Measurements from ENCODE around the gene ORC3.
A peak's percentile ranks its signal among the peaks of the same experiment; 100 is the strongest.

ORC3 gene

DNA sequence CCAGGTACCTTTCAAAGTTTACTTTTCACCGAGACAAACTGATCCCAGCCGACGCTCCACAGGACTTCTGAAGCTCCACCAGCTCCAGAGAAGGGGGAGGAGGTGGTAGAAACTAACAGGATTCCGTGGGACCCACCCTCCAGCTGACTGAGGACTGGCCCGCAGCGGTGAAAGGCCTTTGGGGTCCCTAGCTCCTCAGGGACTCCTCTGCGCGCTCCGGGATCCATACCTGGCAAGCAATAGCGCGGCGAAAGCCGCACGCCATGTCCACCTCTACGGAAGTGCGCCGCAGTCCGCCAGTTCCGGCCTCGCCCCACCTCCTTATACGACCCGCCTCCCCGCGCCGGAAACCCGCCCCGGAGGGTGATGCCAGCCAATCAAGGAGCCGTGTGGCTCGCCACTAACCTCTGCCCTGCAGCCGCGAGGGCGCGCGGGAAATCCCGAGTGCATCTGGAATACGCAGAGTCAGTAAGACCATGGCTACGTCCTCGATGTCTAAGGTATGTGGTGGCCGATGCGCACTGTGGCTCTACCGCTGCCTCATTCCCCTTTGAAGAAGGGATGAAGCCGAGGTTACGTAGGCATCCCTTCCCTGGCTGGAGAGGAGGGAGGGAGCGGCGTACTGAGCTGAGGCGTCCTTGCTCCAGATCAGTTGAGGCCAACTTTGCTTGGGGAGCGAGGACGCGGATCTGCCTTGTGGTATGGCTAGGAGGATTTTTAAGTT, at the start of gene ORC3, which contains the start of gene RARS2:
Gene ORC3, plus strand, starts transcription at position 443 of the 724 bp plus-strand sequence. Its CDS starts 34 bp downstream, at position 477.
Gene RARS2, minus strand, starts transcription at position 295 of the 724 bp plus-strand sequence. Its CDS starts 30 bp downstream, at position 265.
- POLR2A ChIA-PET (ENCODE audit: low non-redundant PET): no interaction called here
- H3K27ac ChIP-seq: peak within 1 kb of the TSS; percentile 67
- TF ChIP-seq, protein P1, sequence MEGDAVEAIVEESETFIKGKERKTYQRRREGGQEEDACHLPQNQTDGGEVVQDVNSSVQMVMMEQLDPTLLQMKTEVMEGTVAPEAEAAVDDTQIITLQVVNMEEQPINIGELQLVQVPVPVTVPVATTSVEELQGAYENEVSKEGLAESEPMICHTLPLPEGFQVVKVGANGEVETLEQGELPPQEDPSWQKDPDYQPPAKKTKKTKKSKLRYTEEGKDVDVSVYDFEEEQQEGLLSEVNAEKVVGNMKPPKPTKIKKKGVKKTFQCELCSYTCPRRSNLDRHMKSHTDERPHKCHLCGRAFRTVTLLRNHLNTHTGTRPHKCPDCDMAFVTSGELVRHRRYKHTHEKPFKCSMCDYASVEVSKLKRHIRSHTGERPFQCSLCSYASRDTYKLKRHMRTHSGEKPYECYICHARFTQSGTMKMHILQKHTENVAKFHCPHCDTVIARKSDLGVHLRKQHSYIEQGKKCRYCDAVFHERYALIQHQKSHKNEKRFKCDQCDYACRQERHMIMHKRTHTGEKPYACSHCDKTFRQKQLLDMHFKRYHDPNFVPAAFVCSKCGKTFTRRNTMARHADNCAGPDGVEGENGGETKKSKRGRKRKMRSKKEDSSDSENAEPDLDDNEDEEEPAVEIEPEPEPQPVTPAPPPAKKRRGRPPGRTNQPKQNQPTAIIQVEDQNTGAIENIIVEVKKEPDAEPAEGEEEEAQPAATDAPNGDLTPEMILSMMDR (conservative IDR thresholded peaks at IDR 0.05; ENCODE audit: low read depth): no peak
- CTCF ChIA-PET: interaction anchor here (0.6 kb wide), 1 partner anchor 729 kb away, joined by 3 read pairs; no protein-coding TSS in a partner anchor
- peak; percentile 98 for DNase-seq (ENCODE audit: low spot score)

DNA sequence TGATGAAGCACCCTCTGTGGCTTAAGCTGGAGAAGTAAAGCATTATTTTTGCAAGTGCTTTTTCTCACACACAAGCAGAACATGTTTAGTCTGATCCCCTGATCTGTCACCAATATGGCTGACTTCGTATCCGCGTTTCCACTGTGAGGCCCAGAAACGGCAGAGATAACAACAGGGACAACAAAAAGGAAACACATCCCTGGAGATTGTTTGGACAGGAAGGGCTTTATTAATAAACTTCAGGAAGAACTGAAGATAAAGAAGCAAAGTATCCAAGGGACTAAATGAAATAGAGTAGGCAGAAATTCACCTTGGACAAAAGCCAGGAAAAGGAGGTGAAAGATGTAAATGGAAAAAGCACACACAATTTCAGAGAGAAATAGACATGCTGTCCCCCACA, 49.4 kb upstream of the ORC3 start:
- TF ChIP-seq, protein P1 (conservative IDR thresholded peaks at IDR 0.05; ENCODE audit: low read depth): no peak
- POLR2A ChIA-PET (ENCODE audit: low non-redundant PET): no interaction called here
- no peak overlapping the region for H3K27ac ChIP-seq
- CTCF ChIA-PET: no interaction called here
- no peak for DNase-seq (ENCODE audit: low spot score)

DNA sequence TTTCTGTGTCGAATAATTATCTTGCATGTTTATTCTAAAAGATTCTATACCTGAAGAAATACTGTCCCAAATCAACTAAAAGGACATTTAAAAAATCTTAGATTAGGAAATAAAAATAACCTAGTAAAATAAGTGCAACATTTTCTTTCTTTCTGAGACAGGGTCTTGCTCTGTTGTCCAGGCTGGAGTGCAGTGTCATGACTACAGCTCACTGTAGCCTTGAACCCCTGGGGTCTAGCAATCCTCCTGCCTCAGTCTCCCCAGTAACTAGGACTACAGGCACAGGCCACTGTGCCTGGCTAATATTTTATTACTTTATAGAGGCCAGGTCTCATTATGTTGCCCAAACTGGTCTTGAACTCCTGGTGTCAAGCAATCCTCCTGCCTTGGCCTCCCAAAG, 48.9 kb upstream of the ORC3 start:
- no peak for DNase-seq (ENCODE audit: low spot score)
- TF ChIP-seq, protein P1 (conservative IDR thresholded peaks at IDR 0.05; ENCODE audit: low read depth): no peak
- POLR2A ChIA-PET (ENCODE audit: low non-redundant PET): no interaction called here
- CTCF ChIA-PET: no interaction called here
- H3K27ac ChIP-seq: no peak overlapping the region

DNA sequence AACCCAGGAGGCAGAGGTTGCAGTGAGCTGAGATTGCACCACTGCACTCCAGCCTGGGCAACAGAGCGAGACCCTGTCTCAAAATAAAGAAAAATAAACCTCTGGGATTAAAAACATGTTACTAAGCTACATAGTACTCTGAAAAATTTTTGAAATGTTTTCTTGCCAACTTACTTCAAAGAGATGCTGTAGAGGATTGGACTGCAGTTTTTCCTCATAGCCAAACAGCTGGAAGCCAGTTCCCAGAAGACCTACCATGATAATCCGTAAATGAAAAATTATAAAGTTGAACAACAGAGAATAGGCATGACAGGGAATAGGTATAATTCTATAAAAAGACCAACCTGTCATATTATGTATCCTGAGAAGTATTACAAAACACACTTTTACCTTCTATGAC, 48.2 kb upstream of the ORC3 start:
- no peak for DNase-seq (ENCODE audit: low spot score)
- POLR2A ChIA-PET (ENCODE audit: low non-redundant PET): no interaction called here
- H3K27ac ChIP-seq: no peak overlapping the region
- CTCF ChIA-PET: no interaction called here
- TF ChIP-seq, protein P1 (conservative IDR thresholded peaks at IDR 0.05; ENCODE audit: low read depth): no peak

DNA sequence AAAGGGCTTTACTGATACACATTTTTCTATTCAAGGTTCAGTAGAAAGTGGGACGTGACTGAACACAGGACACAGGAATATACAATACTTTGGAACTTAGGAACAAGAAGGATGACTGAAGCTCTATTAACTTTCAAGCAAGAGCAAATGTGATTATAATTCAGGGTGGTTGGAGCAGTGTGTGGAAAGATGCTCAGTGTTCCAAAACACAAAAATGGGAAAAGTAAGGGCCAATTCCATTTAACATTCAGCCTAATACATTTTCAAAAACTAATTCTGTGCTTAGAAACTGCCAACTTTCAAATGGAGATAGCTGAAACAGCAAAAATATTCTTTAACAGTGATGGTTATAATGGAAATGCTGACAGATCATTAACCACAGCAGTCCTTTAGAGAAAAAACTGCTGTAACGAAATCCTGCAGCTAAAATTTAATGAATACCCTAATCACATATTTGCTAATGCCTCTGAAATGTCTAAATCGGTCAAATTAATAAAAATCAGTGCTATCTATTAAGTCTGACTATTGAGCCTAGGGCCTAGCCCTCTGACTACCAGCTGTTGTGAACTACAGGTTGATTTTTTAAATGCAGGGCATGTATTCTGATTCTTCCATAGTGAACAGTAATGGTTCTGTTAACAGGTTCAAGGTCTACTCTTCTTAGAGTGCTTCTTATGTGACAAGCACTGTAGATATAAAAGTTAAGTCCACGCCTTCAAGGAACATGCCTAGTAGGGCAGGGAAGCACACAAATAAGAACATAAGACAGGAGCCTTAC, 46.0 kb upstream of the ORC3 start:
- ChIA-PET CTCF (interaction anchor here (0.6 to 1.3 kb wide), 3 partner anchors 9 to 451 kb away, joined by 3 to 6 read pairs (median 4); no protein-coding TSS in a partner anchor), POLR2A (ENCODE audit: low non-redundant PET) (no interaction called here)
- no peak overlapping the region for H3K27ac ChIP-seq
- DNase-seq (ENCODE audit: low spot score): no peak
- TF ChIP-seq, protein P1 (conservative IDR thresholded peaks at IDR 0.05; ENCODE audit: low read depth): no peak

DNA sequence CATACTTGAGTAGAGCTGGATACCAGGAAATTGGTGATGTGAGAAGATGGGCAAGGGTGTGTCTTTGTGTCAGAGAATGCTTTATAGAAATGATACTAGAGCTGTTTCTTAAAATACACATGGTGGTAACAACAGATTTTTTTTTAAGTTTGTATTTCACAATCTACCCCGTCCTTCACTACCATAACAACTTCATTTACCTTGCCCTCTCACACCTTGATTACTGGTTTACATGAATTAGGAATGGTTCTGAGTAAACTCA, 45.5 kb upstream of the ORC3 start:
- CTCF ChIA-PET: no interaction called here
- POLR2A ChIA-PET (ENCODE audit: low non-redundant PET): no interaction called here
- H3K27ac ChIP-seq: no peak overlapping the region

More for the DNA sequence above, 45.5 kb upstream of the ORC3 start:
- TF ChIP-seq, protein P1 (conservative IDR thresholded peaks at IDR 0.05; ENCODE audit: low read depth): no peak
- DNase-seq (ENCODE audit: low spot score): no peak

All from RWPE1 (cell line).